NB4 (cell line): ENCODE results near the gene FERMT1.

Experiments
- CTCF ChIP-seq: IDR thresholded peaks from one replicate; pipeline ENCODE4 v1.5.1; 2012; ENCODE audit warnings: low read depth, low read length
- POLR2A ChIP-seq: IDR thresholded peaks from 2 replicates; pipeline ENCODE4 v1.6.1; 2011; ENCODE audit warnings: mild to moderate bottlenecking; ENCODE audit not compliant: insufficient read length; ENCODE audit errors: extremely low read depth

GRCh38 chr20:6034134-6034969, 88.5 kb downstream of the FERMT1 start:
- TF ChIP-seq CTCF (no peak), POLR2A (no peak)
